ENCODE data around the gene SULT1A2.
"Not testable (repeated sequence)": the region's sequence is repeated elsewhere in the genome, so short reads cannot be mapped to it uniquely, and the experiment has no call there.

DNA sequence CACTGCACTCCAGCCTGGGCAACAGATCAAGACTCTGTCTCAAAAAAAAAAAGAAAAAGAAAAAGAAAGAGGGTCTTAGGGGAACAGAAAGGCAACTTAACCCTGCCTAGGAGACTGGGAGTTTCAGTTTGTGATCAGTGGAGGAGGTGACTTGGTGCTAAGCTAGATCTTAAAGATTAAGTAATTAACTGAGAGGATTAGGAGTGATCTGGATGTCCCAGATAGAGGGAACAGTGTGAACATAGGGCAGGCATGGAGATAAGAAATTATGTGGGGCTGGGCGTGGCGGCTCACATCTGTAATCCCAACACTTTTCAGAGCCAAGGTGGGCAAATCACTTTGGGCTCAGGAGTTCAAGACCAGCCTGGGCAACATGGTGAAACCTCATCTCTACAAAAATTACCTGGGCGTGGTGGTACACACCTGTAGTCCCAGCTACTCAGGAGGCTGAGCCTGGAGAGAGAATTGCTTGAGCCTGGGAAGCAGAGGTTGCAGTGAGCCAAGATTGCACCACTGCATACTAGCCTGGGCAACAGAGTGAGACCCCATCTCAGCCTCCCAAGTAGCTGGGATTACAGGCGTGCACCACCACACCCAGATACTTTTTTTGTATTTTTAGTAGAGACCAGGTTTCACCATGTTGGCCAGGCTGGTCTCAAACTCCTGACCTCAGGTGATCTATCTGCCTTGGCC lies 30.5 kb downstream of the SULT1A2 start:
- TF ChIP-seq, protein P1, sequence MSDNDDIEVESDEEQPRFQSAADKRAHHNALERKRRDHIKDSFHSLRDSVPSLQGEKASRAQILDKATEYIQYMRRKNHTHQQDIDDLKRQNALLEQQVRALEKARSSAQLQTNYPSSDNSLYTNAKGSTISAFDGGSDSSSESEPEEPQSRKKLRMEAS (IDR thresholded peaks at IDR 0.05; ENCODE audit: low read depth), result not testable (repeated sequence)
- TF ChIP-seq EP300 (IDR thresholded peaks at IDR 0.05; ENCODE audit: borderline replicate concordance in 1 of 2, low read depth in 1 of 2, low read length in 1 of 2), result not testable (repeated sequence)

All from SK-N-SH (cell line).